Neutrophil (primary cell): ENCODE data around the gene RND2.

ENCODE experiments used
- H3K27ac ChIP-seq: fragments of 200-600 bp; sonication (generic); 2 replicates; pipeline ENCODE4 v1.5.1; 2016; ENCODE audit warnings: mild to moderate bottlenecking, moderate library complexity
- H3K27me3 ChIP-seq: fragments of 200-600 bp; sonication (generic); 2 replicates; pipeline ENCODE4 v1.6.0; 2016; ENCODE audit warnings: mild to moderate bottlenecking
- H3K36me3 ChIP-seq: fragments of 200-600 bp; sonication (generic); 2 replicates; pipeline ENCODE4 v1.5.1; 2017
- H3K4me1 ChIP-seq, 2 experiments: fragments of 200-600 bp in 1 of 2; sonication (generic) in 1 of 2; 1 replicate in 1 of 2; 2 replicates in 1 of 2; pipeline versions ENCODE4 v1.5.1 to v1.6.1; 2013 to 2016; ENCODE audit warnings: low read depth in 1 of 2, low read length in 1 of 2, mild to moderate bottlenecking in 1 of 2, moderate library complexity in 1 of 2; ENCODE audit not compliant: control insufficient read depth in 1 of 2, insufficient read depth in 1 of 2
- H3K4me3 ChIP-seq, 2 experiments: fragments of 200-600 bp in 1 of 2; sonication (generic) in 1 of 2; 1 replicate in 1 of 2; 2 replicates in 1 of 2; pipeline ENCODE4 v1.5.1; 2013 to 2016; ENCODE audit warnings: low read depth in 1 of 2, low read length in 1 of 2, mild to moderate bottlenecking in 1 of 2, moderate library complexity in 1 of 2
- H3K9me3 ChIP-seq: fragments of 200-600 bp; sonication (generic); 2 replicates; pipeline ENCODE4 v1.5.1; 2016
- CTCF ChIP-seq: fragments of 200-600 bp; sonication (generic); IDR thresholded peaks from 2 replicates; pipeline ENCODE4 v1.5.1; 2016; ENCODE audit warnings: antibody characterized with exemption

RND2 gene

GRCh38 chr17:43016216-43016615, 8.8 kb upstream of the RND2 start:
- no peaks in the 10 kb centered on the region for H3K9me3 ChIP-seq
- peak overlapping the region; percentile 55 for H3K27ac ChIP-seq
- peaks cover 52 to 57% of the 10 kb centered on the region in 2 experiments for H3K4me1 ChIP-seq
- TF ChIP-seq CTCF: no peak
- no peaks in the 10 kb centered on the region for H3K27me3 ChIP-seq
- H3K36me3 ChIP-seq: peaks cover 53% of the 10 kb centered on the region
- no peak overlapping the region for H3K4me3 ChIP-seq

- H3K27ac ChIP-seq: peak overlapping the region; percentile 74
- no peaks in the 10 kb centered on the region for H3K9me3 ChIP-seq
- peaks cover 35% of the 10 kb centered on the region for H3K36me3 ChIP-seq
- no peak for TF ChIP-seq CTCF
- H3K4me3 ChIP-seq: peak overlapping the region in 1 of 2 experiments; percentile 3
- H3K4me1 ChIP-seq: peaks cover 63 to 68% of the 10 kb centered on the region in 2 experiments
- H3K27me3 ChIP-seq: no peaks in the 10 kb centered on the region
Measured at GRCh38 chr17:43018008-43018853, 6.8 kb upstream of the RND2 start.

- H3K4me3 ChIP-seq: peak overlapping the region in 1 of 2 experiments; percentile 3
- H3K27me3 ChIP-seq: no peaks in the 10 kb centered on the region
- no peaks in the 10 kb centered on the region for H3K9me3 ChIP-seq
- no peak for TF ChIP-seq CTCF
- H3K4me1 ChIP-seq: peaks cover 67 to 70% of the 10 kb centered on the region in 2 experiments
- peak overlapping the region; percentile 74 for H3K27ac ChIP-seq
- H3K36me3 ChIP-seq: peaks cover 28% of the 10 kb centered on the region
Measured at GRCh38 chr17:43018932-43019331, 6.1 kb upstream of the RND2 start.

- H3K36me3 ChIP-seq: peaks cover 24% of the 10 kb centered on the region
Measured at GRCh38 chr17:43019418-43019817, 5.6 kb upstream of the RND2 start.

GRCh38 chr17:43020030-43020621, 4.9 kb upstream of the RND2 start:
- H3K9me3 ChIP-seq: no peaks in the 10 kb centered on the region
- peaks cover 69 to 70% of the 10 kb centered on the region in 2 experiments for H3K4me1 ChIP-seq
- TF ChIP-seq CTCF: no peak
- peaks cover 17% of the 10 kb centered on the region for H3K36me3 ChIP-seq
- peaks cover 11% of the 10 kb centered on the region for H3K27me3 ChIP-seq
- peak overlapping the region; percentile 74 for H3K27ac ChIP-seq
- peak overlapping the region in 1 of 2 experiments; percentile 15 for H3K4me3 ChIP-seq

More at GRCh38 chr17:43019418-43019817, 5.6 kb upstream of the RND2 start:
- Histone ChIP-seq H3K9me3 (no peaks in the 10 kb centered on the region), H3K4me3 (no peak overlapping the region), H3K4me1 (peaks cover 68 to 70% of the 10 kb centered on the region in 2 experiments), H3K27ac (peak overlapping the region; percentile 74), H3K27me3 (peaks cover 4% of the 10 kb centered on the region)
- no peak for TF ChIP-seq CTCF
